OCI-LY3 (cell line): ENCODE data around the gene SMPDL3B.

Experiments used
- CTCF ChIP-seq: fragments of 200-600, 300-600 bp; sonication (generic); IDR thresholded peaks from 2 replicates; pipeline ENCODE4 v1.5.1; 2014; ENCODE audit warnings: antibody characterized with exemption, low read length, low read depth
- EZH2phosphoT487 ChIP-seq: fragments of 200-600 bp; shearing (Covaris generic); IDR thresholded peaks from 2 replicates; pipeline ENCODE4 v1.6.1; 2018; ENCODE audit warnings: antibody characterized with exemption, mixed run types, low read depth

- no peak for TF ChIP-seq CTCF
- TF ChIP-seq EZH2phosphoT487 = no peak
Observed at GRCh38 chr1:27886744-27887143, 48.1 kb upstream of the SMPDL3B start.
